HG03460 (cell line): ENCODE results near the gene MET.

Experiments used
- ATAC-seq: cut with Tn5 transposase; IDR thresholded peaks from one replicate; pipeline ENCODE4 v1.9.1; 2021; ENCODE audit not compliant: unreplicated experiment

MET gene

DNA sequence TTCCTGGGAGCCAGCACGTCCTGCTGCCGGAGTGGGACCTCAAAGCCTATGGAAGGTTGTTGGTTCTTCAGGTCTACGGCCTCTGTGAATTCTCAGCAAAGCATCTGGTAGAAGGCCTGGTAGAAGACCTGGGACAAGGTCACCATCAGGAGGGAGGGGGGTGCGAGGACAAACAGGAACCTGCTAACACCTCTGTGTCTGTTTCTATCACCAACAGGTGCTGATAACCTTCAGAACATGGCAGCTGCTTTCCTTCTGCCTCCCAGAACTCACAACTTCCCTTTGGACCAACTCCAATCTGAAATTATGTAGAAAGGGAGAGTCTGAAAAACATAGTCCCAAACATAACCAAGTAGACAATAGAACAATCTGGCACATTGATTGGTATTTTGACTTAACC lies 8.3 kb upstream of the MET start:
- no peak for ATAC-seq

GRCh38 chr7:116665332-116665996 lies 6.5 kb upstream of the MET start:
- ATAC-seq = no peak

DNA sequence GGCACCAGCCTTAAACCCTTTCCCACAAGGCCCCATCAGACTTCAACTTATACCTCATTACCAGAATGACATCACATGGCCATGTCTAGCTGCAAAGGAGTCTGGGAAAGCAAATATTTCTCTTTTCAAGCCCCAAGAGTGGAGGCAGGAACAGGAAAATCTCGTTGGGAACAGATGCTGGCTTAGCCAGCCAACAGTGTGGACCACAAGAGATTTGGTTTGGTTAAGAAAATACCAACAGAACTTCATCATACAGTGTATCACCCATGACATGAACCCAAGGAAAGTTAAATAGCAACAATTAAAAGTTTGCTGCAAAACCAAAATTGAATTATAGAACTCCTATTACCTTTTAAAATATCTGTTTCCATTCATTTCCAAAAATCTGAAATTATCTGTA lies 2.2 kb upstream of the MET start:
- ATAC-seq = no peak

DNA sequence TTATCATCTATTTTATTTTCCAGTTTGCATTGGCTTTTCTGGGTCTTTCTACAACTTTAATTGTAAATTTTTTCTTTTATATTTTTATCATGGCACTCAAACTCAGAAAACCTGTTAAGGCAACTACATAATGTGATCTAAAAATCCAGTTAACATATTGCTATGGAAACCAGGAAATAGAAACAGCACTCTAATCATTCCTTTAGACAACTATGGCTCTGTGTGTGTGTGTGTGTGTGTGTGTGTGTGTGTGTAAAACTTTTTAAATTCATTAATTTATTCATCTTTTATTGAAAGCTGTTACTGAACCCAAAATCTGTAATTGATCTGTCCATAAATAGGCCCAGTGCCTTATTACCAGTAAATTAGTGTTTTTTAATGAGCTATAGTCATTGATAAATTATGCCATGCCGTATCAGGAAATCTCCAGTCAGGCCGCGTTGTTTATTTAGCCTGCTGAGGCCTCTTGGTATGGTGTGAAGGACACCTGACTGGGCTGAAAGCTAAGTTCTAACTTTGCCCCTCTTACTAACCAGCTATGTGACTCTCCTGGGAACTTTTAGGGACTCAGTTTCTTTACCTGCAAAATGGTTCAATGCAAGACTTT lies 1.5 kb upstream of the MET start:
- ATAC-seq = no peak

- ATAC-seq = no peak
Measured at GRCh38 chr7:116671111-116671510, 885 bp upstream of the MET start.

GRCh38 chr7:116672596-116673456 lies 830 bp downstream of the MET start:
- no peak for ATAC-seq

GRCh38 chr7:116673457-116673865 lies 1.5 kb downstream of the MET start:
- ATAC-seq = no peak

DNA sequence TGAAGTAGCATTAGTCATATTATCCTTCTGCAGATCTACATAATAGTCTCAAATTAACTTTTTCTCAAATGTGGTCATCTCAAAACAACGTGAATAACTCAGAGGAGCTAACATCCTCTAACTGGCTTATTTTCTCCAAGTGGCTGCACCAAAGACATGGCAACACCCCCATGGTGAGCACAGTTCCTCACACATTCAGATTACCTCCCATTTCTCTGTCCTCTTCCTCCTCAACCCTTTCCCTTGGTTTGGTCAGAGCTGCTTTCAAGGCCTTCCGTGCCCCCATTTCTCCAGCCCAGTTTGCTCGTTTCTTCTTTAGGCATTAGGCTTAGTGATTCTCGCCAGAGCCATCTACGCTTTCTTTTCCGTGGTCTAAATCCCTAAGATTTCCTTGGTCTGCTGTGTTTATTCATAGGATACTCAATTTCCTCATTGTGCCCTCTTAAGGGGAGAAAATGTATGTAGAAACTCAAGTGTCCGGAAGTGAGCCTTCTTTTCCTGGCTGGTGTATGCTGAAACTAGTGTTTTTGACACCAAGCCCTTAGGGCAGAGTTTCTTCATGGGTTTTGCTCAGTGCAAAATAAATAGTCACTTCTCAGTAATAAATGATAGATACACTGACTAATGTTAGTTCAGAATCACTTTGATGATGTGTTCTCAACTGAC lies 2.6 kb downstream of the MET start:
- ATAC-seq = no peak

GRCh38 chr7:116675812-116676355 lies 3.9 kb downstream of the MET start:
- no peak for ATAC-seq

DNA sequence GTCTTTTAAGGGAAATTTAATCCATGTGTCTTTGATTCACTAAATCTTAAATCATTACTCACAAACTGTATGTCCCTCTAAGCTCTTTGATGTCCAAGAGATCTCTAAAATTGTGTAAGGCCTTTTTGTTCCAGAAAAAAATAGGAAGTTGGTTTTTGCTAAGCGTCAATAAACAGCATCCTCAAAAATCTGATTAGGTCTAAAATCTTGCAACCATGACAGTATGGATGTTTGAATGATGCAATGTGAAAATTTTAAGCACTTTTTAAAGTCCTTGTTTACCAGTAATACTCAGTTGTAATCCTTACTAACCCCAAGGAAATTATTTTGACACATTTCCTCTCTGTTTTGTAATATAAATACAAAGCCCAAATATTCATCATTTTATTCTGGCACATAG lies 6.8 kb downstream of the MET start:
- ATAC-seq = no peak

DNA sequence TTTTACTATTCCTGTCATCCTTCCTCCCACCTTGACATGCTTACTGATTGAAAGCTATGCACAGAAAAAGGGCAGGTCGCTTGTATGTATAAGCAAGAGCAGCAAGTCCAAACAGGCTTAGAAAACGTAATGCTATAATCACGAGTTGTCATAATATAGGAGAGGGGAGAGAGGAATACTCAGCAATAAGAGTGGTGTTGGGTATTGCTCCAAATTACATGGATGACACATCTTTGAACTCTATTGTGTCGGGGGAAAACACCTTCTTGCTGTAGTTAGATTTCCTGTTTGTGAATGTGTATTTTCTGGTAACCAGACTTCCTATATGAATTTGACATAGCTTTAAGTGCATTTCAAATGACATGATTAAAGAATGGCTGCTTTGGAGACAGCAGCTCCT lies 7.5 kb downstream of the MET start:
- no peak for ATAC-seq

GRCh38 chr7:116683786-116684185 lies 11.8 kb downstream of the MET start:
- peak; percentile 100 for ATAC-seq

DNA sequence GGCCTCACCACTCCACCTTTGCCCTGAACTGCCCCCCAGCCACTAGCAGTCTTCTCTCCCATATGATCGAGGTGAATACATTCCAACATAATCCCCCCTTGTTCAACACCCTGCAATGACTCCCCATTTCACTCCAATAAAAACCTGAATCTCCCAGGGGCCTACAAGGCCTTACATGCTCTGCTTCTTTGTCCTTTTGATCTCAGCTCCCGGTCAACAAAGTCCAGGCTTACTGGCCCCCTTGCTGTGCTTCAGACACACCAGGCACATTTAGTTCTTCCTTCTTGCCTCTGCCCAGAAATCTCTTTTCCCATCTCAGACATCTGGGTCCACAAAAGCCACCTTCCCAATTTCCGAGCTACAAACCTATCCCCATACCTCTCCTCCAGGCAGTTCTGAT lies 14.0 kb downstream of the MET start:
- no peak for ATAC-seq

- ATAC-seq = no peak
Measured at GRCh38 chr7:116686812-116687419, 14.9 kb downstream of the MET start.

- ATAC-seq = no peak
Measured at GRCh38 chr7:116687801-116688201, 15.8 kb downstream of the MET start.

- ATAC-seq = no peak
Measured at GRCh38 chr7:116689790-116690259, 17.8 kb downstream of the MET start.

GRCh38 chr7:116691664-116692063 lies 19.7 kb downstream of the MET start:
- ATAC-seq = no peak

- no peak for ATAC-seq
Measured at GRCh38 chr7:116692401-116693308, 20.7 kb downstream of the MET start.

DNA sequence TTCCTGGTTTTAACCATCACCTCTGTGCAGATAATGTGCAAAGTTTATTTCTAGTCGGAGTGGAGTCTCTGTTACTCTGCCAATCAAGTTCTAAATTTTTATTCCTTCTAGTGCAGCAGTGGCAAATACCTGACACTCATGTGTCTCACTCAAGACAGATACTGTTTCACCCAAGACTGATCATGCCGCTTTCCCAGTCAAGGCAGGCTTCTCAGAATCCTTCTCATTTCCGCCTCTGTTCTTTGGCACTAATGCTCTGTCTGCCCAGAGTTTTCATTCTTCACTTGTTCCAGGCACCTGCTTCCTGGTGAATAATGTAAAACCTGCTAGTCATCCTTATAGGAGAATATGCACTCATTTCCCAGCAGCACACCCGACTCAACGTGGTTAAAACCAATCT lies 24.7 kb downstream of the MET start:
- ATAC-seq = no peak

GRCh38 chr7:116697152-116697551 lies 25.2 kb downstream of the MET start:
- ATAC-seq = no peak
